Sigmoid colon (tissue), 7 donors: ENCODE results near the gene SRM. TPM values are rescaled to one million over a fixed set of nuclear protein-coding genes. Genes with fewer than 3 reads are reported as not detected.
A peak's percentile ranks its signal among the peaks of the same experiment; 100 is the strongest.
"Not testable (repeated sequence)": the region's sequence is repeated elsewhere in the genome, so short reads cannot be mapped to it uniquely, and the experiment has no call there.

Experiments
- DNase-seq: peaks from one replicate; pipeline ENCODE4 v3.0.0-alpha.2; 2019
- H3K27ac ChIP-seq, 4 donors: fragments of 200-600 bp; sonication (generic); one replicate each; pipeline ENCODE4 v1.5.1; 2016 to 2019; ENCODE audit warnings: mild to moderate bottlenecking in 1 of 4
- H3K27me3 ChIP-seq, 3 donors: fragments of 200-600 bp; sonication (generic); one replicate each; pipeline ENCODE4 v1.5.1; 2019; ENCODE audit warnings: mild to moderate bottlenecking in 1 of 3
- H3K36me3 ChIP-seq, 4 donors: fragments of 200-600 bp; sonication (generic); one replicate each; pipeline ENCODE4 v1.5.1; 2016 to 2019
- H3K4me1 ChIP-seq, 4 donors: fragments of 200-600 bp; sonication (generic); one replicate each; pipeline ENCODE4 v1.5.1; 2017 to 2019
- H3K4me3 ChIP-seq, 4 donors: fragments of 200-600 bp; sonication (generic); one replicate each; pipeline ENCODE4 v1.5.1; 2017 to 2019; ENCODE audit warnings: mild to moderate bottlenecking in 2 of 4, moderate library complexity in 1 of 4
- H3K9me3 ChIP-seq, 4 donors: fragments of 200-600 bp in 3 of 4; sonication (generic) in 3 of 4; one replicate each; pipeline versions ENCODE4 v1.5.1 to v1.6.1; 2013 to 2019
- CTCF ChIP-seq, 4 experiments: fragments of 450-650 bp in 3 of 4; fragments of 200-600 bp in 1 of 4; IDR thresholded peaks; one replicate each; pipeline ENCODE4 v1.5.1; 2016 to 2019; ENCODE audit warnings: antibody characterized with exemption in 4 of 4, mild to moderate bottlenecking in 3 of 4, moderate library complexity in 2 of 4
- EP300 ChIP-seq, 4 donors: sonication (generic); formaldehyde crosslinking; IDR thresholded peaks; one replicate each; pipeline ENCODE4 v1.6.1; 2017; ENCODE audit warnings: antibody characterized with exemption in 4 of 4
- POLR2A ChIP-seq, 2 donors: fragments of 450-650 bp; IDR thresholded peaks; one replicate each; pipeline ENCODE4 v1.6.1; 2016; ENCODE audit warnings: antibody characterized with exemption in 2 of 2, mild to moderate bottlenecking in 2 of 2, moderate library complexity in 2 of 2
- POLR2AphosphoS5 ChIP-seq, 4 donors: sonication (generic); formaldehyde crosslinking; IDR thresholded peaks; one replicate each; pipeline ENCODE4 v1.6.1; 2017; ENCODE audit warnings: antibody characterized with exemption in 4 of 4
- WGBS, 2 donors: extraction: QIAGEN DNeasy Blood & Tissue Kit; methylation state at CpG; one replicate each; pipeline ENCODE4 v1.1.7; 2013; 5-methylcytosine and 5-hydroxymethylcytosine counted together
- intact Hi-C: fragments of 100-400 bp; cut with DNase I; formaldehyde crosslinking; loops from one replicate; pipeline ENCODE4 v1.15.1; 2023
- polyA plus RNA-seq, 3 donors: library from polyadenylated mRNA; stranded (reverse); fragments of 200-250 nt; gene quantifications; one replicate each; pipeline ENCODE4 v1.2.3, GENCODE V29; 2013
- total RNA-seq, 4 donors: library from RNA; depleted of rRNA; stranded (reverse); fragments of >200 nt; gene quantifications; one replicate each; pipeline ENCODE4 v1.1.0, GENCODE V29; 2016
- donor health status: healthy with polysubstance abuse.
- donor health status: Bipolar disorder and iron deficiency.
- donor health status: healthy.

SRM gene
- total and polyA plus RNA-seq, 7 donors: 17.8 to 77.1 (median 28.5) TPM

- TF ChIP-seq POLR2A (IDR thresholded peaks at IDR 0.05): no peak
- TF ChIP-seq POLR2AphosphoS5 (IDR thresholded peaks at IDR 0.05): no peak
- TF ChIP-seq EP300 (IDR thresholded peaks at IDR 0.05): no peak
- TF ChIP-seq CTCF (IDR thresholded peaks at IDR 0.05): no peak
- 96% methylated on average over 14 of the region's 14 CpGs for WGBS, 2 donors
- no peaks in the 10 kb centered on the region for H3K27me3 ChIP-seq
- intact Hi-C loops: loop anchor here (10.0 kb wide), 1 partner anchor 72 kb away; the partner anchor contains the start of gene EXOSC10
- H3K9me3 ChIP-seq: no peaks in the 10 kb centered on the region
- H3K27ac ChIP-seq: no peak overlapping the region
- no peak overlapping the region for H3K4me3 ChIP-seq
- DNase-seq: no peak
- peaks cover 0 to 3% (median 0%) of the 10 kb centered on the region in 4 donors for H3K4me1 ChIP-seq
- H3K36me3 ChIP-seq: peaks cover 38 to 93% (median 70%) of the 10 kb centered on the region in 4 donors
These were observed 36.6 kb downstream of the SRM start for GRCh38 chr1:11023201-11023600.

GRCh38 chr1:11019971-11020370 is 39.8 kb downstream of the SRM start:
- Histone ChIP-seq H3K9me3 (no peaks in the 10 kb centered on the region), H3K36me3 (peaks cover 46 to 100% (median 88%) of the 10 kb centered on the region in 4 donors), H3K4me3 (no peak overlapping the region), H3K27me3 (no peaks in the 10 kb centered on the region), H3K27ac (no peak overlapping the region), H3K4me1 (peaks cover 0 to 24% (median 12%) of the 10 kb centered on the region in 4 donors)
- intact Hi-C loops: loop anchor here (10.0 kb wide), 1 partner anchor 75 kb away; the partner anchor contains the start of gene EXOSC10
- TF ChIP-seq POLR2AphosphoS5 (IDR thresholded peaks at IDR 0.05): no peak
- TF ChIP-seq EP300 (IDR thresholded peaks at IDR 0.05): no peak
- TF ChIP-seq CTCF (IDR thresholded peaks at IDR 0.05): no peak
- no peak for TF ChIP-seq POLR2A (IDR thresholded peaks at IDR 0.05)
- 66 to 88% methylated on average over 7 of the region's 7 CpGs for WGBS, 2 donors
- DNase-seq: no peak

- H3K4me3 ChIP-seq, DNase-seq, intact Hi-C loops, H3K27me3 ChIP-seq, H3K27ac ChIP-seq, H3K9me3 ChIP-seq: not testable (repeated sequence)
- whole genome bisulfite sequencing, 2 donors: 32 to 82% methylated on average over 8 of the region's 8 CpGs
- Histone ChIP-seq H3K4me1 (peaks cover 0 to 30% (median 18%) of the 10 kb centered on the region in 4 donors), H3K36me3 (peaks cover 46 to 100% (median 89%) of the 10 kb centered on the region in 4 donors)
These were observed 40.5 kb downstream of the SRM start for GRCh38 chr1:11019358-11019757.

GRCh38 chr1:11013160-11013531 is 46.7 kb downstream of the SRM start:
- DNase-seq: no peak
- peak overlapping the region; percentile 95 to 99 (median 96) for H3K27ac ChIP-seq

More at GRCh38 chr1:11013160-11013531, 46.7 kb downstream of the SRM start:
- H3K9me3 ChIP-seq: no peaks in the 10 kb centered on the region
- peaks cover 0 to 51% (median 34%) of the 10 kb centered on the region in 4 donors for H3K4me1 ChIP-seq
- intact Hi-C loops: loop anchor here (2.0 kb wide), 1 partner anchor 32 kb away; no protein-coding TSS in a partner anchor
- TF ChIP-seq EP300 (IDR thresholded peaks at IDR 0.05) (no peak), POLR2A (IDR thresholded peaks at IDR 0.05) (no peak), CTCF (IDR thresholded peaks at IDR 0.05) (no peak), POLR2AphosphoS5 (IDR thresholded peaks at IDR 0.05) (no peak)
- no peaks in the 10 kb centered on the region for H3K27me3 ChIP-seq
- peak overlapping the region; percentile 83 to 100 (median 90) for H3K4me3 ChIP-seq
- H3K36me3 ChIP-seq: peaks cover 7 to 46% (median 44%) of the 10 kb centered on the region in 4 donors
- 0 to 3% methylated on average over 11 of the region's 11 CpGs for WGBS, 2 donors
